ENCODE data around the gene RPS25. TPM values are rescaled to one million over a fixed set of nuclear protein-coding genes. Genes with fewer than 3 reads are reported as not detected.
A peak's percentile ranks its signal among the peaks of the same experiment; 100 is the strongest.

RPS25 gene
- total and polyA plus RNA-seq, 9 of the 15 experiments (the other 6 are each of a cell fraction or from before 2014, with no cell fraction given): 1,553 to 5,486 (median 2,471) TPM

DNA sequence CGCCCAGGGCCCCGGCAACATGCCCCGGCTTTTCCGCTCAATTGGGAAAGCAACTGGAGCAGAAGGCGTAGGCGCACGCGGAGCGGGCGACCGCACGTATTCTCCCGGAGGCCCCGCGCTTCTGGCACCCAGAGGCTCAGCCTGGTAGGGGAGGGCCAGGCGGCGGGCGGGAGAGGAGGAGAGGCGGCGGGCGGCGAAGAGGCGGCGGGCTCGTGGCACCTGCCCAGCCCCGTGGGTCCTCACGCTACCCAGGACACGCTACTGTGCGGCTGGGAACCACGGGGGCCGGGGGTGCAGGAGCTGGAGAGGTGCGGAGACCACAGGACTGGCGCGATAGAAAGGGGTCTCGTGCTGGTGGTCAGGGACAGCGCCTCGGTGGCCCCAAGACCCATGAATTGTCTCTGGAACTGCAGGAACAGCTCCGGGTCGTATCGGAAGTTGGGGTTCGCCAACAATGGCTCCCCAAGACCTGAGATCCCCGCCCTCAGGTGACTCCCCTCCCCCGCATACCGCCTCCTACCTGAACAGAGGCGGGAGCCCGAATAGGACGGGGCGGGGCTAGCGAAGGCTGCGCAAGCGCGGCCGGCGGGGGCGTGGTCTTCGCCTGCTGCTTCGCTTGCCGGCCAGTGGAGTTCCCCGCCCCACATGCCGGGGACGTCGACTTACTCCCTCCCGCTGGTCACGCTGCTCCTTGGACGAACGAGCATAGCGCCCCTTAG lies 12.3 kb upstream of the RPS25 start, which contains the start of gene SLC37A4 (continued):
- TF ChIP-seq PML (IDR thresholded peaks at IDR 0.05; ENCODE audit: low read length) (peak; percentile 30; the same call in 1 of the 2 replicates), ZNF263 (CRISPR knock-in tag; IDR thresholded peaks at IDR 0.05; ENCODE audit: borderline replicate concordance) (peak; percentile 68; the same call in 1 of the 2 replicates), TEAD1 (CRISPR knock-in tag; IDR thresholded peaks at IDR 0.05) (peak; percentile 61 to 97; a peak in 3 of 4 replicates), HMGN3 (IDR thresholded peaks at IDR 0.05; ENCODE audit: borderline replicate concordance, extremely low read depth, insufficient read length, low read depth, low read length) (peak; percentile 86), EHMT2 (IDR thresholded peaks at IDR 0.05) (no peak), HDAC8 (tag; IDR thresholded peaks at IDR 0.05) (no peak), ZNF217 (CRISPR knock-in tag; IDR thresholded peaks at IDR 0.05) (no peak), CREB1 (IDR thresholded peaks at IDR 0.05) (peak; percentile 70; the same call in 1 of the 2 replicates), CREB1 (CRISPR knock-in tag; IDR thresholded peaks at IDR 0.05) (peak; percentile 79), RBBP5 (IDR thresholded peaks at IDR 0.05; ENCODE audit: borderline replicate concordance, insufficient read depth, low read length, poor library complexity, severe bottlenecking) (peak; percentile 67), ZNF57 (CRISPR knock-in tag; IDR thresholded peaks at IDR 0.05) (no peak), CXXC5 (CRISPR knock-in tag; IDR thresholded peaks at IDR 0.05) (peak; percentile 88)
- TF ChIP-seq, protein P1, sequence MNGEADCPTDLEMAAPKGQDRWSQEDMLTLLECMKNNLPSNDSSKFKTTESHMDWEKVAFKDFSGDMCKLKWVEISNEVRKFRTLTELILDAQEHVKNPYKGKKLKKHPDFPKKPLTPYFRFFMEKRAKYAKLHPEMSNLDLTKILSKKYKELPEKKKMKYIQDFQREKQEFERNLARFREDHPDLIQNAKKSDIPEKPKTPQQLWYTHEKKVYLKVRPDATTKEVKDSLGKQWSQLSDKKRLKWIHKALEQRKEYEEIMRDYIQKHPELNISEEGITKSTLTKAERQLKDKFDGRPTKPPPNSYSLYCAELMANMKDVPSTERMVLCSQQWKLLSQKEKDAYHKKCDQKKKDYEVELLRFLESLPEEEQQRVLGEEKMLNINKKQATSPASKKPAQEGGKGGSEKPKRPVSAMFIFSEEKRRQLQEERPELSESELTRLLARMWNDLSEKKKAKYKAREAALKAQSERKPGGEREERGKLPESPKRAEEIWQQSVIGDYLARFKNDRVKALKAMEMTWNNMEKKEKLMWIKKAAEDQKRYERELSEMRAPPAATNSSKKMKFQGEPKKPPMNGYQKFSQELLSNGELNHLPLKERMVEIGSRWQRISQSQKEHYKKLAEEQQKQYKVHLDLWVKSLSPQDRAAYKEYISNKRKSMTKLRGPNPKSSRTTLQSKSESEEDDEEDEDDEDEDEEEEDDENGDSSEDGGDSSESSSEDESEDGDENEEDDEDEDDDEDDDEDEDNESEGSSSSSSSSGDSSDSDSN (IDR thresholded peaks at IDR 0.05; ENCODE audit: borderline replicate concordance in 1 of 2, low read depth in 2 of 2, low read length in 2 of 2): peak in 1 of 2 experiments; percentile 69; a peak in 1 of 4 replicates
- TF ChIP-seq, protein P2, sequence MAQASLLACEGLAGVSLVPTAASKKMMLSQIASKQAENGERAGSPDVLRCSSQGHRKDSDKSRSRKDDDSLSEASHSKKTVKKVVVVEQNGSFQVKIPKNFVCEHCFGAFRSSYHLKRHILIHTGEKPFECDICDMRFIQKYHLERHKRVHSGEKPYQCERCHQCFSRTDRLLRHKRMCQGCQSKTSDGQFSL (CRISPR knock-in tag; IDR thresholded peaks at IDR 0.05): peak; percentile 16; the same call in 1 of the 2 replicates
- TF ChIP-seq, protein P2 (tag; IDR thresholded peaks at IDR 0.05): no peak
- TF ChIP-seq, protein P3, sequence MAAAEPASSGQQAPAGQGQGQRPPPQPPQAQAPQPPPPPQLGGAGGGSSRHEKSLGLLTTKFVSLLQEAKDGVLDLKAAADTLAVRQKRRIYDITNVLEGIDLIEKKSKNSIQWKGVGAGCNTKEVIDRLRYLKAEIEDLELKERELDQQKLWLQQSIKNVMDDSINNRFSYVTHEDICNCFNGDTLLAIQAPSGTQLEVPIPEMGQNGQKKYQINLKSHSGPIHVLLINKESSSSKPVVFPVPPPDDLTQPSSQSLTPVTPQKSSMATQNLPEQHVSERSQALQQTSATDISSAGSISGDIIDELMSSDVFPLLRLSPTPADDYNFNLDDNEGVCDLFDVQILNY (CRISPR knock-in tag; IDR thresholded peaks at IDR 0.05): no peak
- TF ChIP-seq, protein P4, sequence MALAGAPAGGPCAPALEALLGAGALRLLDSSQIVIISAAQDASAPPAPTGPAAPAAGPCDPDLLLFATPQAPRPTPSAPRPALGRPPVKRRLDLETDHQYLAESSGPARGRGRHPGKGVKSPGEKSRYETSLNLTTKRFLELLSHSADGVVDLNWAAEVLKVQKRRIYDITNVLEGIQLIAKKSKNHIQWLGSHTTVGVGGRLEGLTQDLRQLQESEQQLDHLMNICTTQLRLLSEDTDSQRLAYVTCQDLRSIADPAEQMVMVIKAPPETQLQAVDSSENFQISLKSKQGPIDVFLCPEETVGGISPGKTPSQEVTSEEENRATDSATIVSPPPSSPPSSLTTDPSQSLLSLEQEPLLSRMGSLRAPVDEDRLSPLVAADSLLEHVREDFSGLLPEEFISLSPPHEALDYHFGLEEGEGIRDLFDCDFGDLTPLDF (CRISPR knock-in tag; IDR thresholded peaks at IDR 0.05): 0 out of 2 replicates have a peak, but pooled peaks have one; percentile 61
- TF ChIP-seq, protein P5, sequence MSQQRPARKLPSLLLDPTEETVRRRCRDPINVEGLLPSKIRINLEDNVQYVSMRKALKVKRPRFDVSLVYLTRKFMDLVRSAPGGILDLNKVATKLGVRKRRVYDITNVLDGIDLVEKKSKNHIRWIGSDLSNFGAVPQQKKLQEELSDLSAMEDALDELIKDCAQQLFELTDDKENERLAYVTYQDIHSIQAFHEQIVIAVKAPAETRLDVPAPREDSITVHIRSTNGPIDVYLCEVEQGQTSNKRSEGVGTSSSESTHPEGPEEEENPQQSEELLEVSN (IDR thresholded peaks at IDR 0.05; ENCODE audit: borderline replicate concordance in 1 of 2, extremely low read depth in 1 of 2, insufficient read depth in 1 of 2, insufficient read length in 1 of 2, low read depth in 1 of 2, low read length in 1 of 2, poor library complexity in 1 of 2, severe bottlenecking in 1 of 2): peak; percentile 99

Measured in K562 (cell line).